Small intestine (tissue), 7 donors: Measurements from ENCODE around the gene VRK2. TPM values are rescaled to one million over a fixed set of nuclear protein-coding genes. Genes with fewer than 3 reads are reported as not detected.
"Not testable (repeated sequence)": the region's sequence is repeated elsewhere in the genome, so short reads cannot be mapped to it uniquely, and the experiment has no call there.

Experiments used
- DNase-seq, 2 donors: peaks; one replicate each; pipeline versions ENCODE4 v3.0.0 to v3.0.0-alpha.2; 2013
- FAIRE-seq: peaks from 2 replicates; lab custom pipeline; 2012; peaks lifted over from hg19 to GRCh38; lab: Jason Lieb, UNC
- H3K27ac ChIP-seq, 3 donors: one replicate each; pipeline ENCODE4 v1.5.1; 2013; ENCODE audit warnings: low read length in 2 of 3, mild to moderate bottlenecking in 2 of 3, control low read depth in 1 of 3, inconsistent platforms in 1 of 3, low read depth in 1 of 3, moderate library complexity in 1 of 3
- H3K27me3 ChIP-seq, 3 donors: one replicate each; pipeline ENCODE4 v1.6.1; 2013; ENCODE audit warnings: low read length in 3 of 3, inconsistent platforms in 1 of 3; ENCODE audit not compliant: control insufficient read depth in 3 of 3, insufficient read depth in 3 of 3
- H3K36me3 ChIP-seq, 3 donors: one replicate each; pipeline ENCODE4 v1.6.1; 2013; ENCODE audit warnings: low read length in 3 of 3, inconsistent platforms in 1 of 3, low read depth in 1 of 3, mild to moderate bottlenecking in 1 of 3, moderate library complexity in 1 of 3; ENCODE audit not compliant: control insufficient read depth in 3 of 3, insufficient read depth in 2 of 3
- H3K4me1 ChIP-seq, 3 donors: one replicate each; pipeline ENCODE4 v1.6.1; 2013; ENCODE audit warnings: low read length in 2 of 3, inconsistent platforms in 1 of 3, low read depth in 1 of 3, mild to moderate bottlenecking in 1 of 3, moderate library complexity in 1 of 3; ENCODE audit not compliant: control insufficient read depth in 3 of 3, insufficient read depth in 2 of 3
- H3K4me3 ChIP-seq, 3 donors: one replicate each; pipeline ENCODE4 v1.5.1; 2013; ENCODE audit warnings: low read length in 3 of 3, control low read depth in 1 of 3, inconsistent platforms in 1 of 3, low read depth in 1 of 3, mild to moderate bottlenecking in 1 of 3, moderate library complexity in 1 of 3
- H3K9me3 ChIP-seq, 2 donors: one replicate each; pipeline ENCODE4 v1.6.1; 2013; ENCODE audit warnings: low read depth in 1 of 2, low read length in 1 of 2; ENCODE audit not compliant: control insufficient read depth in 2 of 2, insufficient read depth in 1 of 2
- WGBS, 3 donors: extraction: QIAGEN DNeasy Blood & Tissue Kit; methylation state at CpG; one replicate each; pipeline ENCODE4 v1.1.7; 2013; 5-methylcytosine and 5-hydroxymethylcytosine counted together
- polyA plus RNA-seq, 4 donors: library from polyadenylated mRNA; stranded (reverse) in 3 of 4; unstranded in 1 of 4; fragments of 200-250 nt in 3 of 4; fragments of 120-200 nt in 1 of 4; gene quantifications; one replicate each; pipeline versions ENCODE4 v1.2.1 to v1.2.3, GENCODE V29; 2013
- donor health status: healthy with polysubstance abuse.
- donor health status: control.
- donor health status: control.
- donor health status: Bipolar disorder and iron deficiency.
- donor health status: healthy.

The VRK2 gene
- polyA plus RNA-seq, 4 donors: 5.1 to 18.0 (median 6.9) TPM

- DNase-seq: no peak
- no peak for FAIRE-seq
These were observed 94.0 kb downstream of the VRK2 start for GRCh38 chr2:58140508-58141072.

GRCh38 chr2:58145769-58146168 is 99.2 kb downstream of the VRK2 start:
- not testable (repeated sequence) for DNase-seq, H3K27me3 ChIP-seq, H3K9me3 ChIP-seq, H3K27ac ChIP-seq, H3K4me3 ChIP-seq, H3K4me1 ChIP-seq, H3K36me3 ChIP-seq, FAIRE-seq
- WGBS, 3 donors: 97 to 99% (median 99%) methylated on average over 6 of the region's 6 CpGs

More at GRCh38 chr2:58140508-58141072, 94.0 kb downstream of the VRK2 start:
- Histone ChIP-seq H3K27me3 (no peaks in the 10 kb centered on the region), H3K9me3 (no peaks in the 10 kb centered on the region), H3K4me3 (no peak overlapping the region), H3K36me3 (peaks cover 2 to 3% (median 2%) of the 10 kb centered on the region in 3 donors), H3K4me1 (no peaks in the 10 kb centered on the region), H3K27ac (no peak overlapping the region)
- 79 to 84% (median 83%) methylated on average over 3 of the region's 3 CpGs for WGBS, 3 donors

DNA sequence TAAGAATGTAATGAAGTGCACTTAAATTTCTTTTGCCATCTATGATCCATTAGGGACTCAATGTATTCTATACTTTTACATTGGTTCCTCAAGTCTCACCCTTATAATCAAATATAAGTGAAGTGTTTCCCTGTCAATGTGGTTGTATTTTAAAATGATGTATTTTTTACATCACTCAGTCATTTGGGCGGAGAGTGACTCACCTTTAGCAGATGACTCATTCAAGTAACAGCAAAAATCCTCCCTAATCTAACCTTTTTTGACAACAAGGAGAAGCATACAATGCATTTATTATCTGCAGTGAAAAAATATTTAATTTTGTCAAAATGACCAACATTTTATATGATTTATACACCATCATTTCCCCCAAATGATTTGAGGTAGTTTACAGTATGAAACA is 100.1 kb downstream of the VRK2 start:
- no peak overlapping the region for H3K27ac ChIP-seq
- no peaks in the 10 kb centered on the region for H3K4me1 ChIP-seq
- FAIRE-seq (no peak), DNase-seq (no peak)
- peaks cover 0 to 2% (median 2%) of the 10 kb centered on the region in 3 donors for H3K36me3 ChIP-seq
- WGBS, 3 donors: 85 to 94% (median 89%) methylated on average over 1 of the region's 1 CpG
- no peaks in the 10 kb centered on the region for H3K9me3 ChIP-seq
- H3K4me3 ChIP-seq: no peak overlapping the region
- H3K27me3 ChIP-seq: no peaks in the 10 kb centered on the region

GRCh38 chr2:58155160-58155778 is 108.7 kb downstream of the VRK2 start:
- DNase-seq (no peak), FAIRE-seq (no peak)
- H3K4me3 ChIP-seq: no peak overlapping the region
- H3K27me3 ChIP-seq: no peaks in the 10 kb centered on the region
- H3K36me3 ChIP-seq: peaks cover 0 to 3% (median 0%) of the 10 kb centered on the region in 3 donors
- no peaks in the 10 kb centered on the region for H3K4me1 ChIP-seq
- no peak overlapping the region for H3K27ac ChIP-seq
- WGBS, 3 donors: 95 to 97% (median 96%) methylated on average over 7 of the region's 7 CpGs
- peaks cover 0 to 3% of the 10 kb centered on the region in 2 donors for H3K9me3 ChIP-seq

DNA sequence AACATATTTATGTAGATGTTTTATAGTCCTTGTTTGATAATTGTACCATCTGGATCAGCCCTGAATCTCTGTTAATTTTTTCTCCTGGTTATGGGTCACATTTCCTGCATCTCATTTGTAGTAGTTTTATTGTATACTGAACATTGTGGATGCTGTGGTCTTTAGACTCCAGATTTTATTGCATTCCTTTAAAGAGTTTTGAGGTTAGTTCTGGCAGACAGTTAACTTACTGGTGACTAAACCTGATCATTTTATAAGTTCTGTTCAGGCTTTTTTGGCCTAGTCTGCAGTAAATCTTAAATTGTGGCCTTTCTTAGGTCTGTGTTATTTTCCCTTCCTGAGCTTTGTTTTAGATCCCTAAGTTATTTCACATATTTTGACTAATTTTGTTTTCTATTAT is 110.2 kb downstream of the VRK2 start:
- no peak for DNase-seq
- Histone ChIP-seq H3K36me3 (peaks cover 0 to 3% (median 0%) of the 10 kb centered on the region in 3 donors), H3K27ac (no peak overlapping the region), H3K4me3 (no peak overlapping the region), H3K27me3 (no peaks in the 10 kb centered on the region), H3K9me3 (peaks cover 0 to 3% of the 10 kb centered on the region in 2 donors), H3K4me1 (no peaks in the 10 kb centered on the region)
- no peak for FAIRE-seq

DNA sequence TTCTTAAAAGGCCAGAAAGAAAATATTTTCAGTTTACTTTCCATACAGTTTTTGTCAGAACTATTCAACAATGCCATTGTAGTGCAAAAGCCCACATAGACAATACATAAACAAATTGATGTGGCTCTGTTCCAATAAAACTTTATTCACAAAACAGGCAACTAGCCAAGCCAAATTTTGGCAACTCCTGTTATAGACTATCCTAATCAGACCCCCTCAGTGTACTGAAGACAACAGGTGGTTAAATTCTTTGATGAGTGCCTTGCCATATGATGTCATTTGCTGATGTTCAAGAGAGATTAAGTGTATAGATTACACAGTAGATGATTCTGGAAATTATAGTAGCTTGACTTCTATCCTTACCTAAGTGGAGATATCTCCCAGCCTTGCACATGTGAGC is 111.1 kb downstream of the VRK2 start:
- FAIRE-seq (no peak), DNase-seq (no peak)
- Histone ChIP-seq H3K27me3 (no peaks in the 10 kb centered on the region), H3K36me3 (peaks cover 0 to 3% (median 0%) of the 10 kb centered on the region in 3 donors), H3K4me3 (no peak overlapping the region), H3K9me3 (peaks cover 0 to 3% of the 10 kb centered on the region in 2 donors), H3K4me1 (no peaks in the 10 kb centered on the region), H3K27ac (no peak overlapping the region)

DNA sequence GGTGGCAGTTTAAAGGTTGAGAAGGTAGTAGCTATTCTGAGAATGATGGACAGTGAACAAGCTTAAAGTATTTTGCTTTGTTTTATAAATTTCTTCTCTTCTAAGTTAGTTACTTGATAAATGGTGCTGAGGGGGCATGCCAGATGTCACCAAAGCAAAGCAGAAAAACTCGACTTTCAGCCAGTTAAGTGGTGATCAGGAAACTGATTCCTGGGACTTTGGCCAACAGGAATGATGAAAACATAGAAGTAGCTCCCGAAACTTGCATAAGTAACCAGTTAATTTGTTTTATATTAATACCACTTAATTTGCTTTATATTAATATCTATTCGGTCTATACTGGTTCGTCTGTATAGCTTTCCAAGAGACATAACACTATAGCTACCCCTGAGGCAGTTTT is 111.9 kb downstream of the VRK2 start:
- FAIRE-seq: no peak
- Histone ChIP-seq H3K27me3 (no peaks in the 10 kb centered on the region), H3K36me3 (peaks cover 0 to 4% (median 0%) of the 10 kb centered on the region in 3 donors), H3K4me3 (no peak overlapping the region), H3K4me1 (no peaks in the 10 kb centered on the region), H3K27ac (no peak overlapping the region), H3K9me3 (peaks cover 0 to 3% of the 10 kb centered on the region in 2 donors)
- no peak for DNase-seq
- WGBS, 3 donors: 80 to 90% (median 88%) methylated on average over 4 of the region's 4 CpGs

DNA sequence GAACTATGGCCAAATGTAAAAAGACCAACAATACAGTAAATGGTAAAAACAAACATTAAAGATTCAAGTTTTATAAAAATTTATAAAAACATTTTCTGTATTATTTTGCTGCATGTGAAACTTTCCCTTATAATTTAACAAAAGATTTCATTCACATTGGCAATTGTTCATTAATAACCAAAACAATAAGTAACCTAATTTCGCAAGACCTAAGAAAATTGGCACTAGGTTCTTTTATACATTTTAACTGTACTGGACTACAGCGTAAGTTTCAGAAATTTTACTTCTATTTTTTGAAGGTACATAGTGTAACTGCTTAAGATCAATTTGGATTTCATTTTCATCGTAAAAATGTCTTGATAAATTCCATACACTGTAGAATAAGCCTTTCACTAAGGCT is 117.3 kb downstream of the VRK2 start:
- Histone ChIP-seq H3K27me3 (no peaks in the 10 kb centered on the region), H3K4me1 (no peaks in the 10 kb centered on the region), H3K27ac (no peak overlapping the region), H3K36me3 (peaks cover 0 to 13% (median 1%) of the 10 kb centered on the region in 3 donors), H3K9me3 (no peaks in the 10 kb centered on the region), H3K4me3 (no peak overlapping the region)
- WGBS, 3 donors: 96 to 100% (median 98%) methylated on average over 3 of the region's 3 CpGs
- FAIRE-seq: no peak
- DNase-seq: no peak
